Measurements from ENCODE around the gene TCF12.

TCF12 gene

GRCh38 chr15:56871867-56872266 lies 46.6 kb upstream of the TCF12 start:
- Histone ChIP-seq H3K27ac (replicated peaks) (no peak overlapping the region), H3K4me3 (replicated peaks; ENCODE audit: insufficient read depth, low read length) (no peak overlapping the region), H3K27me3 (ENCODE audit: insufficient read depth, poor library complexity, severe bottlenecking) (no peaks in the 10 kb centered on the region)
- TF ChIP-seq GABPA (IDR thresholded peaks at IDR 0.05; ENCODE audit: low read depth) (no peak), SPI1 (IDR thresholded peaks at IDR 0.05; ENCODE audit: borderline replicate concordance, low read depth) (no peak), REST (IDR thresholded peaks at IDR 0.05; ENCODE audit: insufficient replicate concordance, low read depth) (no peak), CTCF (IDR thresholded peaks at IDR 0.05; ENCODE audit: insufficient read depth, low read length) (no peak), POLR2AphosphoS5 (IDR thresholded peaks at IDR 0.05; ENCODE audit: low read depth) (no peak)
- DNase-seq (ENCODE audit: low read depth in 1 of 2, low spot score in 1 of 2), result no peak

- H3K27me3 ChIP-seq (ENCODE audit: insufficient read depth, poor library complexity, severe bottlenecking), result no peaks in the 10 kb centered on the region
- no peak overlapping the region for H3K4me3 ChIP-seq (replicated peaks; ENCODE audit: insufficient read depth, low read length)
- no peak overlapping the region for H3K27ac ChIP-seq (replicated peaks)
- TF ChIP-seq GABPA (IDR thresholded peaks at IDR 0.05; ENCODE audit: low read depth), result no peak
- DNase-seq (ENCODE audit: low read depth in 1 of 2, low spot score in 1 of 2), result peak; percentile 28 to 38
Observed at GRCh38 chr15:56877255-56877970, 41.0 kb upstream of the TCF12 start.

GRCh38 chr15:56879502-56879901 lies 38.9 kb upstream of the TCF12 start:
- no peak for DNase-seq (ENCODE audit: low read depth in 1 of 2, low spot score in 1 of 2)
- Histone ChIP-seq H3K4me3 (replicated peaks; ENCODE audit: insufficient read depth, low read length) (no peak overlapping the region), H3K27me3 (ENCODE audit: insufficient read depth, poor library complexity, severe bottlenecking) (no peaks in the 10 kb centered on the region), H3K27ac (replicated peaks) (no peak overlapping the region)
- no peak for TF ChIP-seq POLR2AphosphoS5 (IDR thresholded peaks at IDR 0.05; ENCODE audit: low read depth)

GRCh38 chr15:56883088-56883487 lies 35.4 kb upstream of the TCF12 start:
- DNase-seq (ENCODE audit: low read depth in 1 of 2, low spot score in 1 of 2), result no peak
- Histone ChIP-seq H3K27me3 (ENCODE audit: insufficient read depth, poor library complexity, severe bottlenecking) (no peaks in the 10 kb centered on the region), H3K4me3 (replicated peaks; ENCODE audit: insufficient read depth, low read length) (no peak overlapping the region), H3K27ac (replicated peaks) (no peak overlapping the region)
- TF ChIP-seq GABPA (IDR thresholded peaks at IDR 0.05; ENCODE audit: low read depth) (no peak), REST (IDR thresholded peaks at IDR 0.05; ENCODE audit: insufficient replicate concordance, low read depth) (no peak), SPI1 (IDR thresholded peaks at IDR 0.05; ENCODE audit: borderline replicate concordance, low read depth) (no peak), CTCF (IDR thresholded peaks at IDR 0.05; ENCODE audit: insufficient read depth, low read length) (no peak), POLR2AphosphoS5 (IDR thresholded peaks at IDR 0.05; ENCODE audit: low read depth) (no peak)

- H3K27me3 ChIP-seq (ENCODE audit: insufficient read depth, poor library complexity, severe bottlenecking), result no peaks in the 10 kb centered on the region
- TF ChIP-seq REST (IDR thresholded peaks at IDR 0.05; ENCODE audit: insufficient replicate concordance, low read depth), result no peak
- no peak for TF ChIP-seq SPI1 (IDR thresholded peaks at IDR 0.05; ENCODE audit: borderline replicate concordance, low read depth)
- TF ChIP-seq POLR2AphosphoS5 (IDR thresholded peaks at IDR 0.05; ENCODE audit: low read depth), result no peak
- no peak for TF ChIP-seq CTCF (IDR thresholded peaks at IDR 0.05; ENCODE audit: insufficient read depth, low read length)
- TF ChIP-seq GABPA (IDR thresholded peaks at IDR 0.05; ENCODE audit: low read depth), result no peak
- H3K27ac ChIP-seq (replicated peaks), result peak overlapping the region; percentile 76
- no peak for DNase-seq (ENCODE audit: low read depth in 1 of 2, low spot score in 1 of 2)
- peak overlapping the region; percentile 67 for H3K4me3 ChIP-seq (replicated peaks; ENCODE audit: insufficient read depth, low read length)
Observed at GRCh38 chr15:56886363-56886931, 32.0 kb upstream of the TCF12 start.

All from HL-60 (cell line).